ENCODE measurements around the gene LMBRD2.
A peak's percentile ranks its signal among the peaks of the same experiment; 100 is the strongest.

Gene LMBRD2

DNA sequence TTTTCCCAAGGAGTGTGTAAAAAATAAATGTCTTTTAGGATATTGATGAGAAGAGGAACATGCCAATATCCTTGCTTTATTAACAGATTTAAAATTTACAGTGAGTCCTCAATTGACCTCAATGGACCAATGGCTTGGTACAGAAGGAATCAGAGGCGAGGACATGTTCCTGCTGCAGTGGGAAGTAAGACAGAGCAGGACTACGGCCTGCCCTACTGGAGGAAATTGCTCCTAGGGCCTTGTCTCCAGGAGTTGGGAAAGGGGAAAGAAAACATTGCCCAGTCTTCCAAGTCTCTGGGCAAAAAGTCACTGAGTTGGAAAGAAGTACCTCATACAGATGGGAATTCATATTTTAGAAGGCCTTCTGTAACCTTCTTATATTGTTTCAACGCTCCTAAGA, 51.9 kb downstream of the LMBRD2 start:
- DNase-seq = no peak

DNA sequence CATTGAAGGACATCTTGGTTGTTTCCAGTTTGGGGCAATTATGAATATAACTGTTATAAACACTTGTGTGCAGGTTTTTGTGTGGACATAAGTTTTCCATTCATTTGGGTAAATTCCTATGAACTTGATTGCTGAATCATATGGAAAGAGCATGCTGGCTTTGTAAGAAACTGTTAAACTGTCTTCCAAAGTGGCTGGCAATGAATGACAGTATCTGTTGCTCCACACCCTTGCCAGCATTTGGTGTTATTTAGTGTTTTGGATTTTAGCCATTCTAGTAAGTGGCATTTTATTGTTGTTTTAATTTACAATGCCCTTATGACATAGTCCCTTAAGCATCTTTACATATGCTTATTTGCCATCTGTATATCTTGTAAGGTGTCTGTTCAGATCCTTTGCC, 55.2 kb downstream of the LMBRD2 start:
- no peak for DNase-seq

DNA sequence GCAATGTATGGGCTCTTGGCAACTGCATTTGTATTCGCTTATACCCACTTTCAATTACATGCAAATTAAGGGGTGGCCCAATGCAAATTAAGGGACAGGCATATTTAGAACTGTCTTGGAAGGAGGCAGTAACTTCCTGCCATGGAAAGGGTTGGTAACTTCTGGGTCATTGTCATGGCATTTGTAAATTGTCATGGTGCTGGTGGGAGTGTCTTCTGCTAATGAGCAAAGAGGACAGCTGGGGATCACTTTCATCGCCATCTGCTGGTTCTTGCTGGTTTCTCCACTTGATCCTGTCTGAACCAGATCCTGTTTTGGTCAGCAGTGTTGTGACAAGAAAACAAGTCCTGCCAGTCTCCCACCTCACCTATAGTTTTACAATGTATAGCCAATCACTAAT, 61.7 kb downstream of the LMBRD2 start:
- no peak for DNase-seq

DNA sequence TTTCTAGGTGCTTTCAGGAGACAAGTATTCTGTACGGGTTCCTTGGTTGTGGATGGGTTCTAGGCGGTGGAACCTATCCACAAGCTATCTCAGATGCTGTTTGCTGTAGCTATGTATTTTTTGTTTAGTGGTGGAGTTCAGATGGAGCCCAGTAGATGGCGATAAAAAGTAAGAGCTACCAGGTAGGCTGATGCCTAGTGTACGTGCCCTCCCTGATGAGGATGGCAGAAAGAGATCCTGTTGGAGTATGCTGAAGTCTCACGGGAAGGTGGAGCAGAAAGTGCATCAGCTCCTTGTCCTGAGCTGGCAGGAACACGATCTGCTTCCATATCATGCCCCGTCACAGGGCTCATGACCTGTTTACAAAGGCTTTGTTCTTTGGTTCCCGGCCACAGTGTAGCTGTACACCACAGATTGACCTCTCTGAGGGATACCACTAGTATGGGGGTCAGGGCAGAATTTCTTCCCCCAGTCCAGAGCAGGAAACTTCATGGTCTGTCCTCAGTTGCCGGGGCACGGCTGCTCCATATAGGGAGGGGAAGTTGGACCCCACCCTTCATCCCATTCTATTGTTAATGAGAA, 72.4 kb downstream of the LMBRD2 start:
- peak; percentile 18 for DNase-seq

DNA sequence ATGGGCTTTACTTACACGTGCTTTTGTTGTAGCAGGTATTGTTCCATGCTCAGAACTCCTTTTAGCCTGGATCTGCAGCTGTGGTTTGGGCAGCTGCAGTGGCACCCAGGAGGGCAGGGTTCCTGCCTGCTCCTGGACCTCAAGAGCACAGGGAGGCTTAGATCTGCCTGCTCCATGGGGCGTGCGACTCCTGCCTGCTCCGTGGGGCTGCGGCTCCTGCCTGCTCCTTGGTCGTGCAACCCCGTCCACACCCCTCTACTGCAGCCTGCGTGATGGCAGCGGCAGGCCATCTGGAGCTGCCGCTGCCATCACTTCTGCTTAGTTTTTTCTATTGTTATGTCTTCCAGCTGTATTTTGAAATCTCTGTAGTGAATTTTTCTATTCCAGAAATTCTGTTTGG, 73.3 kb downstream of the LMBRD2 start:
- DNase-seq = no peak

DNA sequence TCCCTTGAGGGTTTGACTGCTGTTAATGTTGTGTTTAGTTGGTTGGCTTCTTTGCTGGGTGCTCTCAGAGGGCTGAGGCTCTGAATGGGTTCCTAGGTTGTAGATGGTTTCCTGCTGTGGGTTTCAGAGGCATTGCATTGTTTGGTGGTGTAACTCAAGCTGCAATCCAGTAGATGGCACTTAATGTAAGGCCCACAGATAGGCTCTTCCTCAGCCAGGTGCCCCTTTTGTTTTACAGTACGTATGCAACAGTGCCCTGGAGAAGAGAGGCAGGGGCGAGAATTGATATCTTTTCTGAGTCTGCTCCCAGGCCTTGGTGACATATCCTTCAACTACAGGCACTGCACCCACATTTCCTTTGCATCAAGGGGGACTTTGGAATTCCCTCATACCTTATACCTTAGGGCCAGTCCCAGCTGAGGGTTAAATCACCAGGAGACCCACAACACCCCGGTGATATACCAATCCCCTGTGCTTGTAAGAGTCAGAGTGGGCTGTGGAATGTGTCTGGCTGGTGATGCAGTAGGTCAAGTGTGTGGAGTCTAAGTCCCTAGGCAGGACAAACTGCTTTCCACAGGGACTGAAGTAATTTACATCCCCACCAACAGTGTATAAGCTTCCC, 78.0 kb downstream of the LMBRD2 start:
- no peak for DNase-seq

DNA sequence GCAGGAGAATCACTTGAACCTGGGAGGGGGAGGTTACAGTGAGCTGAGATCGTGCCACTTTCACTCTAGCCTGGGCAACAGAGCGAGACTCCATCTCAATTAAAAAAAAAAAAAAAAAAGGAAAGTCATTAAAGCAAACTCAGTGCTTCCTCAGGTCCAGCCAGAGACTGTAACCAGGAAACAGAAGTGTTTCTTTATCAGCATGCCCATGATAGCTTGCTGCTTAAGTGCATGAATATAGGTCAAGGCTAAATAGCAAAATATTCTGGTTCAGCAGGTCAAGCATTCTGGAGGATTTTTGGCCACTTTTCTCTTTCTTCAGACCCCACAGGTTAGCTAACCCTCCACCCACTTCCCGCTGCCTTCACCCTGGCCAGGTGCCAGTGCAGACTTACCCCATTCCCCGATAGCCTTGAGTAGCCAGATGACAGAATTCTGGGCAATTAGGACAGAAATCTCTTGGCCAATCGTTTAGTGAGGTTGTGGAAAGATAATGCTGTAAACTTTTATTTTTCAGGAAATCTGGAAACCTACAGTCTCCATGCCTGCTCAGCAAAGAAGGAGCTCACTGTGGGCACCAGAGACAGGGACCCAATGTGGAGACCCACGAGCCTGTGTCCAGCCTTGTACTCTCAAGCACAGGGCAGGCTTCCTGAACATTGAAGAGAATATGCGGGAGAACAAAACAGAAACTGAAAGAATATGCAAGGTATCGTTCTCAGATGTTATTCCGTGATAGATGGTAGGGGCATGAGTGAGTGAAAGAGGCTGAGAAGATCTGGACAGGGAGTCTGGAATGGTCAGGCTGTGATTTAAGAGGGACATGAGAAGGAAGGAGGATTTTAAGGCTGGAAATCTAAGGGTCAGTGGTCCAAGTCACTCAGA, 80.8 kb downstream of the LMBRD2 start:
- no peak for DNase-seq

DNA sequence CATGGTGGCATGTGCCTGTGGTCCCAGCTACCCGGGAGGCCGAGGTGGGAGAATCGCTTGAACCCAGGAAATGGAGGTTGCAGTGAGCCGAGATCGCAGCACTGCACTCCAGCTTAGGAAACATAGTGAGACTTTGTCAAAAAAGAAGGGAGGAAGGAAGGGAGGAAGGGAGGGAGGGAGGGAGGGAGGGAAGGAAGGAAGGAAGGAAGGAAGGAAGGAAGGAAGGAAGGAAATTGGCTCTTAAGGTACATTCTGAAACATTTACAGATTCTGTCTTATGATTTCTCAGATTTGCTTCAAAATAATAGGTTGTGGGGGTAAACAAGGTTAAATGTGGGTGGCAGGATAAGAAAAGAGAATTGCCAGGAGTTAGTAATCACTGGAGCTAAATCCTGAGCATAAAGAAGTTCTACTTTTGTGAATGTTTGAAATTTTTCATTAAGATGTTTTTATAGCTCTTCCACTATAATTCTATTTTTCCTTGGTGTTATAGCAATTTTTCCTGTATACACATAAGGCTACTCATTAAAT, 82.9 kb downstream of the LMBRD2 start:
- DNase-seq = no peak

DNA sequence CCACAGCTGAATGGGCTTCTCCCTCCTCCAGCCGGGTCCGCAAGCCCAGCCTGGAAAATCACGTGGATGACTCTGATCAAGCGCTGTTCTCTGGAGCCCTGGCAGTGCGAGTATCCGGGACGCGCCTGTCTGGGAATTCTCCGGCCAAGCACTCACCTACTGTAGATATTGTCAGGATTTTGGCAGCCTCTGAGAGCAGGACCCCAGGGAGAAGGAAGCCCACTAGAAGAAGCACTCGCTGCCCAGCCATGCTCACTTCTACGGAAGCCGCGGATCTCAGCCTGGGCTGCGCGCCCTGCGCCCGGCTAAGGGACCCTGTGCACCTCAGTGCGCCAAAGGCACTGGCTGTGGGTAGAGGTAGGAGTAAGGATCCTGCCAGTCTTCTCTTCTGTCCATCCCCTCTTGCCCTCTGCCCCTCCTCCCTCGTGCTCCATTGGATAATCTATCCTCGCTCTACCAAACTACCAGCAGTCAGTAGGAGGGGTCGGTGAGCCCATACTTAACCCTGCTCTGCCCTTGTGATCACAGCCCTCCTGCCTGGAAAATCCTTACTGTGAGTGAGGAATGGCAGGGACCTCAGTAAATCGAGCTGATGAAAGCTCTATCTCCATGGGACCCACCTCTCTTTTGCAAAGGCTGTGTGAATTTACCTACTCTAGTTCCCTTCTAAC, 85.0 kb downstream of the LMBRD2 start, which contains the start of gene UGT3A2:
UGT3A2 (minus strand) TSS at position 343 of the 671 bp plus-strand sequence; CDS start at position 250, 93 bp downstream.
- DNase-seq = peak; percentile 22

DNA sequence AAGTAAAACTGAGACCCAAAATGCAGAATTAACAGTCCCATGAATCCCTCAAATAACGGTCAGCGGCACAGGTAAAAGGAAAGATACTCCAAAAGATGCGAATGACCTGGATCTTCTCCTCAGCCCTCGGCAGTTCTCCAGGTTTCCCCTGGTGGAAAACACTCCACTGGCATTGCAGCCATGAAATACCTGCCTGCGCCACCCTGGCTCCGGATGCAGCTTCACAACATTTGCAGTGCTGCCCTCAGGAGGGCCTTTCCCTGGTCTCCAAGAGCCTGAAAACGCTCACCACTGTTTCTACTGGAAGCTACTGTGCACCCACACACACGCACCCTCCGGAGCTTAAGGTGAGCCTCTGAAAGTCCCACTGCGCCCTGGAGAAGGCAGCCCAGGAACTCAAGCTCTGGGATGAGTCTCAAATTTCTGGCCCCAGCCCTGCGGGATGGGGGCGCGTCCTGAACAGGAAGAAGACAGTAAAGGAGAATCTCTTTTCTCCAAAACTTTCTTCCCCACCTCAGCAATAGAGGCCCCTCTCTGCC, 85.6 kb downstream of the LMBRD2 start:
- DNase-seq = no peak

DNA sequence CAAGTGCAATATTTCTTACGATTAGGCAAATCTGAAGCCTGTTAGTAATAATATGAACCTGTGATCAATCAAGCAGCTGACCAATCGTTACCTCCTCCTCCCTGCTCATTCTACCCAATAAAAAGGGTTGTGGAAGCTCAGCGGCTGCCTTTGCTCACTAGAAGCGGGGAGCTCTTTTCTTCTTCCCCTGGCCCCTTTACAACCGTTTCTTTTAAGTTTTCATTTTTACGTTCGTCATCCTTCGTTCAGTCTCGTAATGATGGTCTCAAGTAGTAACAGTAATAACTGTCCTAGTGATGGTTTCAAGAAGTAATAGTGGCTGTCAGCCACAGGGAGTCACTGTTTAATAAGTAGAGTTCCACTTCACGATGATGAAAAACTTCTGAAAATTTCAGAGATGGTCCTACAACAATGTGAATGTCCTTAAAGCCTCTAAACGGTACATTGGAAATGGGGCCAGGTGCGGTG, 91.2 kb downstream of the LMBRD2 start:
- no peak for DNase-seq

DNA sequence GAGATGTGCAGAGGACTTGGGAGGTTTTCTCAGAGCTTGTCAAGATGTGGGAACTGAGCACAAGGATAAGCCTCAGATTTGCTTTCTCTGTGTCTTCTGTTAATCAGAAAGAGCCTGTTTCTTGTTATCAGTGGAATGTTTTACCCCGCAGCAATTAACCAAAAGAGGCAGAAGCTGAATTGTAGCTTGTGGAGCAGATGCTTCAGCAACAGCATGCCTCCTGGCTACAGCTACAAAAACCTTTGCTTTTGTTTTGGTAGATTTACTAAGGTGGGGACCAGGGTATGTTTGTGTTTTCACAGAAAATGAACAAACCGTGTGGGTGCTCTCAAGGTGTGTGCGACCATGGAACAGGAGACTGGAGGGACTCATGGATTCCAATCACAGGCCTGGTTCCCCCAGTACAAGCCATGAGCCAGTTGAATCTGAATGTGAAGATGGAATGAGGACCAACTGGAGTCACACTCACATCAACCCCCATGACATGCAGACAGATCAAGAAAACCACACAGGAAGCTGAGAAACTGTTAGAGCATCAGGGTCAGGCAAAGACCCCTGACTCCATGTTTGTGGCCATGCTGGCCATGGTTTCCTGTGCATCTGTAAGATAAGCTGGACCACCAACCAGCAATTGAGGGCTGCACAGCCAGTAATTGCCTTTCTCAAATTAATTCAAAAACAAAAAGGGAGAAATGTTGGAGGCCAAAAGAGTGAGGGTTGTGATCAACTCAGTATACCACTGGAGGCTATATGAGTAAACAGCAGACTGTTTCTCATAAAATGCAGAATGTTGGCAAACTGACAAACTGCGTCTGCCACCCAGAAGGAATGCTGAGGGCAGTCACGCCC, 91.9 kb downstream of the LMBRD2 start:
- no peak for DNase-seq

DNA sequence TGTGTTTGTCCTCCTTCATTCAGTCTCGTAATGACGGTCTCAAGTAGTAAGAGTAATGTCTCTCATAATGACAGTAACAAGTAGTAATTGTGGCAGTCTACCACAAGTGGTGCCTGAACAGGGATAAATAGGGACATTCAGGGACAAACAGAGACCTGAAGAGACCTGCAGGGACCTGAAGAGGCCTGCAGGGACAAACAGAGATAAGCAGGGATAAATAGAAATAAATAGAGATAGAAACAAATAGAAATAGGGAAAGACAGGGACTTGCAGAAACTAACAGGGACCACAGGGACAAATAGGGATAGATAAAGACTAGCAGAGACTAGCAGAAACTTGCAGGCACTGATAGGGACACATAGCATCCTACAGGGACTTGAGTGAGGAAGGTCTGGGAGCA, 92.9 kb downstream of the LMBRD2 start:
- DNase-seq = no peak

DNA sequence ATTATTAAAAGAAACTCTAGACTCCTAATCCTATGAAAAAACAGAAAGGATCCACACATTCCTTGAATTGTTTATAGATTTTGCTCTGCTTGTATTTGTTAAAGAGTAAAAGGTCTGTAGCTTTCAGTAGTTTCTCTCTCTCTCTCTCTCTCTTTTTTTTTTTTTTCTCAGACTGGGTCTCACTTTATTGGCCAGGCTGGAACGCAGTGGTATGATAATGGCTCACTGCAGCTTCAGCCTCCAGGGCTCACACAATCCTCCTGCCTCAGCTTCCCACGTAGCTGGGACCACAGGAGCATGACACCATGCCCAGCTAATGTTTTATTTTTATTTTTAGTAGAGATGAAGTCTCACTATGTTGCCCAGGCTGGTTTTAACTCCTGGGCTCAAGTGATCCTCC, 94.3 kb downstream of the LMBRD2 start:
- no peak for DNase-seq

DNA sequence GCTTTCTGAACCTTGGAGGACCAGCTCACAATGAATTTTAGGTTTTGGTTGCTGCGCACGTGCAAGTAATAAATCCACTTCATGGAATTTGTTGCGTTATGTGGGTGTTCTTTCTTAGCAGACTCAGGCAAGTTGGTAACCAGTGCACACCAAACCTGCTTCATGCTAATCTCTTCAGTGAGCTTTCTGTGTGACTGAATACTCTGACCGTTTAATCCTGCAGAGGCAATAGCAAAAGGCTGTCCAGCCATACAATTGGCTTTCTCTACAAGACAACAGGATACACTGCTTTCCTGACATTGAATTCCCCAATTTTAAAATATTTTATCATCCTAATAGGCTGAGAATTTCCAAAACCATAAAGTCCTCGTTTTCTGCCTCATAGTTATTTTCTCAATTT, 95.3 kb downstream of the LMBRD2 start:
- DNase-seq = no peak

DNA sequence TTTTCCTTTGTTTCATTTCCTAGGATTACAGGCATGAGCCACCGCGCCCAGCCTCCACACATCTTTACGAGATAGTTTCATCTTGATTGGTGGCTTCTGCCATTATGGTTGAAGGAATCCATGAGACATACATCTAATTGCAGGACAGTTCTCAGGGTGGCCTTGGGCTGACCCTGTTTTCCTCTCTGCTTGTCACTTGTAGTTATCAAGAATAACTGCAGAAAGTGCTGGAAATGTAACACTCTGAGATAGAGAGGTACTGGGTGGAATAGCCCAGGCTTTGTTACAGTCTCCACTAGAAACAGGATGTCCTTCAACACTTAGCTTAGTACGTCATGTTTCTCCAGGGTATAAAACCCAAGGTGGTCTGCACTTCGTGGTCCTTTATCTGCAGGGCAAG, 95.7 kb downstream of the LMBRD2 start:
- no peak for DNase-seq

DNA sequence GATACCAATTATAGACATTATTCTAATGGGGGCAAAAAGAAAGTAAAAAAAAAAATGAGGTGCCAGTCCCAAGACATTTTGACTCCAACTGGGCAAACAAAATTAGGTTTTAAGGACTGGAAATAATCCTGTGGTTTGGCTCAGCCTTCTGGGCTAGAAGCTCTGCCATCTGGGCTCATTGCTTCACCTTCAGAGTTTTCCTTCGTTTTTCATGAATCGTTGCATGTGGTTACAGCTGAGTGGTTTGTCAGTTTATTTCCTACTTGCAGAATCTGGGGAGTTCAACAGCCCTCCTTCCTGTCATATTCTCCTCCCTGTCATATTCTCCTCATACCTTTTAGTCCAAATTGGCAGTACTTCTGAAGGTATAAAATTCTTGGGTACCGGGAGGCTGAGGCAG, 97.0 kb downstream of the LMBRD2 start:
- DNase-seq = no peak

DNA sequence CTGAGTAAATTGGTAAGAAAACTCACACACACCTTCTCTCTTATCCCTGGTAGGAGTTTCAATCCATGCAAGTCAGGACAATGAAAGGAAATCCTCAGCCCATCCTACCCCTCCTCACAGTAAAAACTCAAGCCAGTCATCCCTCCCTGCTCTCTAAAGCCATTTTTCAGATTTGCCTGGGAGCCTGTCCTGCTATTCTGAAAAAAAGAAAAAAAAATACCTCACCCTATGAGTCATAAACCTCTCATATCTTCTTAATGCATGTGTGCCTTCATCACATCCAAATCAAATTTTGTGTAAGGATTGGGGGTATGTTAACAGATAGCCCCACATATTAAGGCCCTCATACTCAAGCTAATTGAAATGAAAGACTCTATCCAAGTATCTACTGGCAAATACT, 99.1 kb downstream of the LMBRD2 start:
- DNase-seq = no peak

DNA sequence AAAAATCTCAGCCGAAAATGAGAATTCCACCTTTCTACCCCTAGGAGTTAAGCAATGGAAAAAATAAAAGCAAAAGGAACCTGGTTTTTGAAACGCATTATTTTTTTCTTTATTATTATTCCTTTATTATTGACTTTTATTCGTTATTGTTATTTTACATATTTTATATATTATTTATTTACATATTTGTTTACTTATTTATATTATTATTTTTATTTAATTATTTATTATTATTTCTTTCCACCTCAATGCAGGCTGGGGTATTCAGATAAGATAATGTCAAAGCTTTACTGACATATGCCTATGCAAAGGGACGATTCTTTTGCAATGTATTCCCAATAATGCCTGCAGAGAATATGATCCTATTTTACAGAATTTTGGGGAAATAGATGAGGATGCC, 101.7 kb downstream of the LMBRD2 start:
- no peak for DNase-seq

Data from right hindlimb (tissue), 1 donor.